ENCODE results near the gene PDZRN3. TPM values are rescaled to one million over a fixed set of nuclear protein-coding genes. Genes with fewer than 3 reads are reported as not detected.

Gene PDZRN3
- total and polyA plus RNA-seq, 2 donors (not counting 3 experiments of a cell fraction or from before 2014, with no cell fraction given): not detected

- Histone ChIP-seq H3K4me3 (replicated peaks in 1 of 3; ENCODE audit: insufficient read depth in 1 of 3, low read depth in 1 of 3, low read length in 3 of 3) (no peak overlapping the region), H3K9me1 (replicated peaks; ENCODE audit: control insufficient read depth, extremely low read depth, insufficient read depth, low read length) (no peaks in the 10 kb centered on the region), H3K36me3 (ENCODE audit: control insufficient read depth in 2 of 2, extremely low read depth in 1 of 2, insufficient read depth in 2 of 2, low read length in 2 of 2) (no peaks in the 10 kb centered on the region), H3K79me2 (ENCODE audit: control insufficient read depth, insufficient read depth, low read length) (no peaks in the 10 kb centered on the region), H4K20me1 (replicated peaks; ENCODE audit: control insufficient read depth, extremely low read depth, insufficient read depth, low read length) (no peaks in the 10 kb centered on the region), H3K9ac (replicated peaks; ENCODE audit: extremely low read depth, insufficient read depth, low read length) (no peak overlapping the region), H3K4me1 (ENCODE audit: control insufficient read depth, extremely low read depth, insufficient read depth, low read length) (no peaks in the 10 kb centered on the region), H3K4me2 (ENCODE audit: insufficient read depth, low read length) (no peak overlapping the region), H2AFZ (ENCODE audit: low read depth, low read length) (no peak overlapping the region), H3K9me3 (replicated peaks; ENCODE audit: control insufficient read depth, insufficient read depth, low read length) (no peaks in the 10 kb centered on the region), H3K27me3 (ENCODE audit: control insufficient read depth in 2 of 2, insufficient read depth in 2 of 2, low read length in 2 of 2) (no peaks in the 10 kb centered on the region), H3K27ac (ENCODE audit: insufficient read depth, low read depth, low read length) (no peak overlapping the region)
- DNase-seq (ENCODE audit: low read depth, low spot score) (no peak), FAIRE-seq (no peak)
- ChIA-PET POLR2A (no interaction called here), CTCF (no interaction called here)
- no peak for TF ChIP-seq MAX (IDR thresholded peaks at IDR 0.05; ENCODE audit: insufficient read depth, insufficient read length)
- no peak for TF ChIP-seq MYC (IDR thresholded peaks at IDR 0.05; ENCODE audit: low read depth, low read length)
- no peak for TF ChIP-seq JUN (IDR thresholded peaks at IDR 0.05; ENCODE audit: borderline replicate concordance, insufficient read depth, insufficient read length, low read depth)
- TF ChIP-seq GATA2 (IDR thresholded peaks at IDR 0.05; ENCODE audit: insufficient read depth, insufficient read length, low read depth, low read length): no peak
- TF ChIP-seq FOS (IDR thresholded peaks at IDR 0.05; ENCODE audit: borderline replicate concordance, insufficient read depth, low read length): no peak
- TF ChIP-seq EZH2 (IDR thresholded peaks at IDR 0.05; ENCODE audit: borderline replicate concordance, low read depth, low read length, severe bottlenecking): no peak
- no peak for TF ChIP-seq POLR2AphosphoS5 (IDR thresholded peaks at IDR 0.05; ENCODE audit: insufficient read depth, low read depth, low read length)
- TF ChIP-seq CTCF (IDR thresholded peaks at IDR 0.05; ENCODE audit: extremely low read depth in 1 of 2, insufficient read depth in 1 of 2, low read depth in 1 of 2, low read length in 2 of 2): no peak
- TF ChIP-seq POLR2A (IDR thresholded peaks at IDR 0.05; ENCODE audit: low read depth, low read length): no peak
- dilution Hi-C loops (cut with MboI; ENCODE audit: extremely low pct_ligation_motif_present, low sequenced_read_pairs): no loop called here
- BruUV-seq (replicated peaks): no TSS peak
- intact Hi-C loops (cut with micrococcal nuclease): no loop called here
Observed at GRCh38 chr3:73413619-73414018, 211.1 kb downstream of the PDZRN3 start.
